Renal cortex interstitium (tissue), 11 donors: ENCODE data around the gene COL27A1. TPM values are rescaled to one million over a fixed set of nuclear protein-coding genes. Genes with fewer than 3 reads are reported as not detected.

ENCODE experiments used
- DNase-seq, 11 donors: peaks; one replicate each; pipeline ENCODE4 v3.0.0-alpha.2; 2013; ENCODE audit warnings: low read depth in 9 of 11, low spot score in 4 of 11; ENCODE audit errors: extremely low read depth in 1 of 11
- polyA plus RNA-seq, 3 donors: library from polyadenylated mRNA; unstranded; fragments of 120-200 nt; gene quantifications; one replicate each; pipeline ENCODE4 v1.2.1, GENCODE V29; 2013; ENCODE audit not compliant: insufficient read length in 3 of 3

The COL27A1 gene
- polyA plus RNA-seq, 3 donors: 28.8 to 61.9 (median 35.1) TPM

- no peak for DNase-seq
Observed at GRCh38 chr9:114159691-114160090, 4.4 kb downstream of the COL27A1 start.

- DNase-seq: no peak
Observed at GRCh38 chr9:114161513-114161912, 6.2 kb downstream of the COL27A1 start.

- peak in 1 of 11 donors; percentile 46 for DNase-seq
Observed at GRCh38 chr9:114163517-114163951, 8.2 kb downstream of the COL27A1 start.

GRCh38 chr9:114164191-114164794, 9.0 kb downstream of the COL27A1 start:
- DNase-seq: no peak

- no peak for DNase-seq
Observed at GRCh38 chr9:114165407-114166102, 10.2 kb downstream of the COL27A1 start.

- no peak for DNase-seq
Observed at GRCh38 chr9:114166103-114166470, 10.8 kb downstream of the COL27A1 start.

- DNase-seq: no peak
Observed at GRCh38 chr9:114166614-114167572, 11.6 kb downstream of the COL27A1 start.

- no peak for DNase-seq
Observed at GRCh38 chr9:114167591-114168091, 12.3 kb downstream of the COL27A1 start.

GRCh38 chr9:114168281-114169028, 13.1 kb downstream of the COL27A1 start:
- DNase-seq: no peak

GRCh38 chr9:114169029-114169951, 14.0 kb downstream of the COL27A1 start:
- DNase-seq: no peak

GRCh38 chr9:114169952-114170770, 14.8 kb downstream of the COL27A1 start:
- DNase-seq: no peak

- DNase-seq: no peak
Observed at GRCh38 chr9:114170771-114171461, 15.6 kb downstream of the COL27A1 start.

- DNase-seq: no peak
Observed at GRCh38 chr9:114171500-114171899, 16.2 kb downstream of the COL27A1 start.

GRCh38 chr9:114172981-114173833, 17.9 kb downstream of the COL27A1 start:
- no peak for DNase-seq

- DNase-seq: no peak
Observed at GRCh38 chr9:114174557-114174875, 19.2 kb downstream of the COL27A1 start.
